ENCODE data around the gene ZSCAN22.

DNA sequence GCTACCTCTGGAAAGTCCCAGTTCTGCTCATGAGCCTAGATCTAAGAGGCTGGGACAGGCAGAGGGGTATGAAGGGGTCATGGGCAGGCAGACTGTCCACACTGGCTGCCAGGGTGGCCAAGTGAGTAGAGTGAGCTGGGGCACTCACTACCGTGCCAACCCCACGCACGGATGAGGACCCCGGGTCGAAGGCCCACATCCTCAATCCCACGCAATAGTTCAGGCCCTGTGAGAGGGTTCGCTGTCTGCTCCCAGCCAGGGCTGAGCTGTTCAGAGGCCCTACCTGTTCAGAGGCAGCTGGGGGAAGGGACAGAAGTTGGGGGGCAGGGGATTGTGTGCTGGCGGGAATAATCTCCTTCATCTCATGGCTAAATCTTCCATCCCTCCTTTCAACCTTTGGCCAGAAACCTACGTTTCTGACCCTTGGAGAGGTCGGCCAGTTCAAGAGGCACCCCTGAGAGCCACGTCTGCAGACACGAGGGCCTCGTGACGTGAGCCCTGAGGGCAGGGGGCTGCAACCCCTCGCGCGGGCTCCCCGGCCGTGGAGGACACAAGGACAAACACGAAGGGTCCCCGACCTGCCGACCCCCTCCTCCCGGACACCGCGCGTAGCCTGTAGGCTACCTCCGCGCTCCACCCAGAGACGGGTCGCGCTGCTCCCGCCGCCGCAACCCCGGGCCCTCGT is 59.2 kb downstream of the ZSCAN22 start:
- TF ChIP-seq, protein P1, sequence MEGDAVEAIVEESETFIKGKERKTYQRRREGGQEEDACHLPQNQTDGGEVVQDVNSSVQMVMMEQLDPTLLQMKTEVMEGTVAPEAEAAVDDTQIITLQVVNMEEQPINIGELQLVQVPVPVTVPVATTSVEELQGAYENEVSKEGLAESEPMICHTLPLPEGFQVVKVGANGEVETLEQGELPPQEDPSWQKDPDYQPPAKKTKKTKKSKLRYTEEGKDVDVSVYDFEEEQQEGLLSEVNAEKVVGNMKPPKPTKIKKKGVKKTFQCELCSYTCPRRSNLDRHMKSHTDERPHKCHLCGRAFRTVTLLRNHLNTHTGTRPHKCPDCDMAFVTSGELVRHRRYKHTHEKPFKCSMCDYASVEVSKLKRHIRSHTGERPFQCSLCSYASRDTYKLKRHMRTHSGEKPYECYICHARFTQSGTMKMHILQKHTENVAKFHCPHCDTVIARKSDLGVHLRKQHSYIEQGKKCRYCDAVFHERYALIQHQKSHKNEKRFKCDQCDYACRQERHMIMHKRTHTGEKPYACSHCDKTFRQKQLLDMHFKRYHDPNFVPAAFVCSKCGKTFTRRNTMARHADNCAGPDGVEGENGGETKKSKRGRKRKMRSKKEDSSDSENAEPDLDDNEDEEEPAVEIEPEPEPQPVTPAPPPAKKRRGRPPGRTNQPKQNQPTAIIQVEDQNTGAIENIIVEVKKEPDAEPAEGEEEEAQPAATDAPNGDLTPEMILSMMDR (IDR thresholded peaks at IDR 0.05): no peak
- TF ChIP-seq POLR2AphosphoS5 (IDR thresholded peaks at IDR 0.05) (no peak), POLR2A (IDR thresholded peaks at IDR 0.05) (no peak)

Measured in gastroesophageal sphincter (tissue), 3 donors.